DOHH2 (cell line): ENCODE results near the gene S100A3.

ENCODE experiments used
- H3F3A ChIP-seq: fragments of 200-600 bp; sonication (generic), shearing (Covaris generic); 2 replicates; pipeline ENCODE4 v1.6.0; 2016; ENCODE audit warnings: antibody characterized with exemption, mild to moderate bottlenecking; ENCODE audit not compliant: control insufficient read depth, insufficient read depth
- H3K27ac ChIP-seq: fragments of 200-600 bp; sonication (generic); 2 replicates; pipeline ENCODE4 v1.5.1; 2014; ENCODE audit warnings: low read depth, mild to moderate bottlenecking, low read length, moderate library complexity
- H3K27me3 ChIP-seq: fragments of 200-600 bp; sonication (generic); 2 replicates; pipeline ENCODE4 v1.6.1; 2014; ENCODE audit warnings: mild to moderate bottlenecking, low read length, mixed read lengths; ENCODE audit not compliant: control insufficient read depth
- H3K36me3 ChIP-seq: fragments of 200-600 bp; sonication (generic); 2 replicates; pipeline ENCODE4 v1.6.1; 2014; ENCODE audit warnings: mild to moderate bottlenecking, low read length, moderate library complexity, mixed read lengths; ENCODE audit not compliant: control insufficient read depth
- H3K4me1 ChIP-seq: fragments of 200-600 bp; sonication (generic); 2 replicates; pipeline ENCODE4 v1.6.1; 2014; ENCODE audit warnings: mild to moderate bottlenecking, low read length, mixed read lengths; ENCODE audit not compliant: control insufficient read depth
- H3K4me2 ChIP-seq: fragments of 200-600 bp; sonication (generic); 2 replicates; pipeline ENCODE4 v1.6.0; 2014; ENCODE audit warnings: mild to moderate bottlenecking, low read length, moderate library complexity
- H3K4me3 ChIP-seq: fragments of 200-600 bp; sonication (generic); 2 replicates; pipeline ENCODE4 v1.5.1; 2014; ENCODE audit warnings: mild to moderate bottlenecking, low read length, mixed read lengths
- H3K79me2 ChIP-seq: fragments of 200-600 bp; sonication (generic); 2 replicates; pipeline ENCODE4 v1.6.1; 2014; ENCODE audit warnings: mild to moderate bottlenecking, low read length, mixed read lengths; ENCODE audit not compliant: control insufficient read depth
- H3K9me2 ChIP-seq: fragments of 200-600 bp; sonication (generic); replicated peaks from 2 replicates; pipeline ENCODE4 v1.6.1; 2014; ENCODE audit warnings: mild to moderate bottlenecking, low read length, mixed read lengths; ENCODE audit not compliant: control insufficient read depth
- H3K9me3 ChIP-seq: fragments of 200-600 bp; sonication (generic); 2 replicates; pipeline ENCODE4 v1.6.1; 2014; ENCODE audit warnings: antibody characterized with exemption, low read length, mixed read lengths; ENCODE audit not compliant: control insufficient read depth, insufficient read depth
- H4K20me1 ChIP-seq: fragments of 200-600 bp; sonication (generic); 2 replicates; pipeline ENCODE4 v1.6.0; 2014; ENCODE audit warnings: low read depth, mild to moderate bottlenecking, antibody characterized with exemption, low read length, moderate library complexity; ENCODE audit not compliant: control insufficient read depth, insufficient read depth
- CTCF ChIP-seq: fragments of 200-600 bp; sonication (generic); IDR thresholded peaks from one replicate; pipeline ENCODE4 v1.5.1; 2014; ENCODE audit warnings: antibody characterized with exemption, mild to moderate bottlenecking, low read depth, low read length; ENCODE audit not compliant: poor library complexity, severe bottlenecking
- EZH2phosphoT487 ChIP-seq: fragments of 200-600 bp; sonication (generic); IDR thresholded peaks from 2 replicates; pipeline ENCODE4 v1.6.1; 2017; ENCODE audit warnings: borderline replicate concordance, mild to moderate bottlenecking, antibody characterized with exemption, low read length, moderate library complexity, mixed read lengths

The S100A3 gene

DNA sequence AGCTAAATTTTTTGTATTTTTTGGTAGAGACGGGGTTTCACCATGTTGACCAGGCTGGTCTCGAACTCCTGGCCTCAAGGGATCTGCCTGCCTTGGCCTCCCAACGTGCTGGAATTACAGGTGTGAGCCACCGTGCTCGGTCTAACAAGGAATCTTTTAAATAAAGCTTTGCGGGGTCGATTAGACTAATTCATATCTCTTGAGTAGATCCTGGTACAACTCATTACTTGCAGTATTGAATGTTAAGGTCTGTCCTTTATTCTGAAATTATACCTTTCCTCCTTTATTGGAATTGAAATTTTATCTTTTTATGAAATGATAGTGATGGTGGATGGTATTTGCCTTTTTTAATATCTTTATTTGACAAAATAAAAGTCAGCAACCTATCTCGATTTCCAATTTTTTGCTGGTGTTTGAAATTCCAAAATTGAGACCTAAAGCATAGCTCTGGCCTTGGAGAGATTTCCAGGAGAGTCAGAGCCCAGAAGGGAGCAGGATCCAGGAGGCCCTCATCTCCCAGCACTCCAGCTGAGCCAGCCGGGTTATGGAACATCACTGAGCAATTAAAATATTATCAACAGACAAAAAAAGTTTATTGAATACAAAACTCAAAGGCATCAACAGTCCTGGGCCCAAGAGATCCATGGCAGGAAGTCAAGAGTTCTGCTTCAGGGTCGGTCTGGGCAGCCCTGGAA lies 11.9 kb upstream of the S100A3 start:
- Histone ChIP-seq H4K20me1 (no peaks in the 10 kb centered on the region), H3K36me3 (no peaks in the 10 kb centered on the region), H3K27ac (no peak overlapping the region), H3K79me2 (no peaks in the 10 kb centered on the region), H3K4me2 (no peak overlapping the region), H3K4me1 (peaks cover 4% of the 10 kb centered on the region), H3K9me3 (no peaks in the 10 kb centered on the region), H3K9me2 (no peaks in the 10 kb centered on the region), H3K4me3 (no peak overlapping the region), H3K27me3 (no peaks in the 10 kb centered on the region), H3F3A (no peaks in the 10 kb centered on the region)
- TF ChIP-seq EZH2phosphoT487 (no peak), CTCF (no peak)

- Histone ChIP-seq H3K36me3 (no peaks in the 10 kb centered on the region), H3K27me3 (no peaks in the 10 kb centered on the region), H3K4me2 (no peak overlapping the region), H3K4me3 (no peak overlapping the region), H4K20me1 (no peaks in the 10 kb centered on the region), H3K9me2 (no peaks in the 10 kb centered on the region), H3K27ac (no peak overlapping the region), H3K4me1 (no peaks in the 10 kb centered on the region), H3K9me3 (no peaks in the 10 kb centered on the region), H3K79me2 (no peaks in the 10 kb centered on the region), H3F3A (no peaks in the 10 kb centered on the region)
- TF ChIP-seq CTCF (no peak), EZH2phosphoT487 (no peak)
Measured at GRCh38 chr1:153560241-153560640, 11.2 kb upstream of the S100A3 start.

- no peak overlapping the region for H3K4me3 ChIP-seq
- H3K9me2 ChIP-seq, result no peaks in the 10 kb centered on the region
- H3K4me1 ChIP-seq, result no peaks in the 10 kb centered on the region
- no peak overlapping the region for H3K27ac ChIP-seq
- TF ChIP-seq EZH2phosphoT487, result no peak
- TF ChIP-seq CTCF, result no peak
- no peaks in the 10 kb centered on the region for H3K79me2 ChIP-seq
- H3K27me3 ChIP-seq, result no peaks in the 10 kb centered on the region
- H3F3A ChIP-seq, result no peaks in the 10 kb centered on the region
- no peak overlapping the region for H3K4me2 ChIP-seq
- no peaks in the 10 kb centered on the region for H4K20me1 ChIP-seq
- H3K9me3 ChIP-seq, result no peaks in the 10 kb centered on the region
- no peaks in the 10 kb centered on the region for H3K36me3 ChIP-seq
Measured at GRCh38 chr1:153557877-153558276, 8.8 kb upstream of the S100A3 start.
